ENCODE results near the gene MCM7. TPM values are rescaled to one million over a fixed set of nuclear protein-coding genes. Genes with fewer than 3 reads are reported as not detected.
A peak's percentile ranks its signal among the peaks of the same experiment; 100 is the strongest.

Gene MCM7
- total and polyA plus RNA-seq, 10 of the 15 experiments (the other 5 are each of a cell fraction or from before 2014, with no cell fraction given): 183 to 383 (median 244) TPM

GRCh38 chr7:100100420-100101015 is 679 bp downstream of the MCM7 start:
- peak; percentile 56 for DNase-seq (ENCODE audit: low read depth, low spot score)
- TF ChIP-seq IRF5 (IDR thresholded peaks at IDR 0.05; ENCODE audit: borderline replicate concordance) (no peak), TBL1XR1 (IDR thresholded peaks at IDR 0.05; ENCODE audit: low read depth, low read length) (0 out of 2 replicates have a peak, but pooled peaks have one; percentile 53), EED (IDR thresholded peaks at IDR 0.05; ENCODE audit: low read depth) (peak; percentile 72), SIX5 (IDR thresholded peaks at IDR 0.05; ENCODE audit: low read depth, low read length, severe bottlenecking) (no peak), ELK1 (IDR thresholded peaks at IDR 0.05; ENCODE audit: low read depth, low read length) (peak; percentile 90), FOXK2 (IDR thresholded peaks at IDR 0.05) (peak; percentile 97), NBN (IDR thresholded peaks at IDR 0.05) (peak; percentile 97), CREM (IDR thresholded peaks at IDR 0.05; ENCODE audit: low read depth) (peak; percentile 94), BACH1 (IDR thresholded peaks at IDR 0.05; ENCODE audit: borderline replicate concordance) (peak; percentile 68), ASH2L (IDR thresholded peaks at IDR 0.05; ENCODE audit: borderline replicate concordance, low read depth) (peak; percentile 71; the same call in 1 of the 2 replicates), ZBTB40 (IDR thresholded peaks at IDR 0.05; ENCODE audit: borderline replicate concordance) (peak; percentile 96), NKRF (conservative IDR thresholded peaks at IDR 0.05) (peak; percentile 100), SIN3A (IDR thresholded peaks at IDR 0.05; ENCODE audit: low read depth, low read length) (peak; percentile 99), CHD2 (IDR thresholded peaks at IDR 0.05; ENCODE audit: borderline replicate concordance, low read depth, low read length) (peak; percentile 96)

More at GRCh38 chr7:100100420-100101015, 679 bp downstream of the MCM7 start:
- POLR2A ChIA-PET: interaction anchor here (0.5 to 2.9 kb wide), 18 partner anchors 11 to 441 kb away, joined by 3 to 39 read pairs (median 4); partner anchors contain the start of genes CNPY4, COPS6, GAL3ST4 and LAMTOR4
- H3K36me3 ChIP-seq (ENCODE audit: control insufficient read depth in 2 of 2, insufficient read depth in 2 of 2, low read length in 1 of 2): peaks cover 31 to 34% of the 10 kb centered on the region in 2 experiments
- intact Hi-C loops (cut with micrococcal nuclease; ENCODE audit: unreplicated experiment): loop anchor here (1.0 to 2.0 kb wide), 3 partner anchors 18 to 48 kb away; partner anchors contain the start of gene LAMTOR4
- H3K4me3 ChIP-seq: peak overlapping the region; percentile 88
- RAD21 ChIA-PET (ENCODE audit: unreplicated experiment): interaction anchor here (0.8 to 2.7 kb wide), 6 partner anchors 12 to 438 kb away, joined by 3 to 23 read pairs (median 8); partner anchors contain the start of gene MBLAC1
- no TSS peak for BruUV-seq (replicated peaks)
- peaks cover 16% of the 10 kb centered on the region for H3K4me1 ChIP-seq (ENCODE audit: control insufficient read depth, insufficient read depth, low read length)
- H2AFZ ChIP-seq (ENCODE audit: control insufficient read depth, low read depth, low read length): no peak overlapping the region; the same call in none of the 2 replicates
- H3K4me2 ChIP-seq (ENCODE audit: control insufficient read depth, insufficient read depth): peak overlapping the region; percentile 80
- in situ Hi-C loops (cut with MboI): no loop called here
- SMC1A ChIA-PET (ENCODE audit: uncharacterized antibody, unreplicated experiment): interaction anchor here (0.8 to 2.4 kb wide), 7 partner anchors 11 to 173 kb away, joined by 3 to 14 read pairs (median 4); no protein-coding TSS in a partner anchor
- no peaks in the 10 kb centered on the region for H3K27me3 ChIP-seq (replicated peaks in 1 of 2; ENCODE audit: control insufficient read depth in 2 of 2, insufficient read depth in 2 of 2, low read length in 1 of 2)
- H3K79me2 ChIP-seq (ENCODE audit: control insufficient read depth, insufficient read depth, low read length): peaks cover 29% of the 10 kb centered on the region
- peak; percentile 89 for ATAC-seq
- 1% methylated on average over 57 of the region's 61 CpGs for WGBS (ENCODE audit: insufficient coverage, insufficient replicate concordance, low lambda C conversion rate, missing lambda C conversion rate)
- peak overlapping the region; percentile 98 for H3K9ac ChIP-seq (ENCODE audit: control insufficient read depth, insufficient read depth, low read length)
- CTCF ChIA-PET: interaction anchor here (0.6 to 1.7 kb wide), 7 partner anchors 11 to 245 kb away, joined by 3 to 4 read pairs (median 3); no protein-coding TSS in a partner anchor
- H4K20me1 ChIP-seq (ENCODE audit: control insufficient read depth, insufficient read depth): peaks cover 2% of the 10 kb centered on the region; the same call in 1 of the 2 replicates
- FAIRE-seq: peak; percentile 92
- H3K9me3 ChIP-seq (replicated peaks; ENCODE audit: control insufficient read depth, insufficient read depth, low read length): no peaks in the 10 kb centered on the region
- peak overlapping the region; percentile 97 for H3K27ac ChIP-seq (ENCODE audit: control insufficient read depth, insufficient read depth)
